Type B pancreatic cell (in vitro differentiated cells): ENCODE data around the gene ALOX5. TPM values are rescaled to one million over a fixed set of nuclear protein-coding genes. Genes with fewer than 3 reads are reported as not detected.

Experiments used
- DNase-seq: peaks from one replicate; pipeline ENCODE4 v3.0.0; 2021; ENCODE audit warnings: mixed read lengths; ENCODE audit not compliant: unreplicated experiment; ENCODE audit errors: extremely low spot score
- H3K27ac Mint-ChIP-seq: 2 replicates; pipeline ENCODE4 v1.8.0; 2021; ENCODE audit warnings: mild to moderate bottlenecking, mixed read lengths
- H3K27me3 Mint-ChIP-seq: 2 replicates; pipeline ENCODE4 v1.8.0; 2021; ENCODE audit warnings: mixed read lengths
- H3K36me3 Mint-ChIP-seq: 2 replicates; pipeline ENCODE4 v1.8.0; 2021; ENCODE audit warnings: mixed read lengths
- H3K4me1 Mint-ChIP-seq: one replicate; pipeline ENCODE4 v1.8.0; 2021; ENCODE audit warnings: mixed read lengths; ENCODE audit not compliant: unreplicated experiment
- H3K4me3 Mint-ChIP-seq: 2 replicates; pipeline ENCODE4 v1.8.0; 2021; ENCODE audit warnings: mild to moderate bottlenecking, mixed read lengths
- H3K9me3 Mint-ChIP-seq: 2 replicates; pipeline ENCODE4 v1.8.0; 2021; ENCODE audit warnings: mixed read lengths
- total RNA-seq: library from RNA; stranded (reverse); gene quantifications from 2 replicates; pipeline ENCODE4 v1.2.1, GENCODE V29; 2021; ENCODE audit warnings: low replicate concordance
- TF ChIP-seq, protein P1 (sequence below): fragments of 200-600 bp; sonication (generic); conservative IDR thresholded peaks from 2 replicates; pipeline ENCODE4 v1.5.0; 2021; ENCODE audit warnings: antibody characterized with exemption, mild to moderate bottlenecking

ALOX5 gene
- total RNA-seq, 1 donor from 2014 or later, result 7.9 TPM

DNA sequence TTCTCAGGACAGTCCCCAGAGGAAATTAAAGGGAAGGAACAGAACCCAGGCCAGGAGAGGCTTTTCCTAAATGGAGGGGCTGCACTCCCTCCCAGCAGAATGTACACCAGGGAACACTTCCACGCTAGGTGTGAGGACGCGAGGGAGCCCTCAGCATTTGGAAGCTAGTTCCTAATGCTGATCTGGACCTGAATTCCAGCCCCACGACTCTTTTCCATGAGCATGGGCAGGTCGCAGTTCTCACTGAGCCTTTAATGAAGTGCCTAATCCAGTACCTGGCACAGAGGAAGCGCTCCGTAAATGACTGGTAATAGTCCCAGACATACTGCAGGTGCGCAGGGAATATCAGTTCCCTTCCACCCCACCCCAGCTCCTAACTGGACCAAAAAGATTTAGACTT lies 1.1 kb downstream of the ALOX5 start:
- Mint-ChIP-seq H3K9me3 (no peaks in the 10 kb centered on the region), H3K27me3 (peaks cover 77% of the 10 kb centered on the region), H3K27ac (peak overlapping the region; percentile 77), H3K4me1 (peaks cover 4% of the 10 kb centered on the region), H3K4me3 (peak overlapping the region; percentile 74), H3K36me3 (no peaks in the 10 kb centered on the region)
- no peak for DNase-seq
- TF ChIP-seq, protein P1, sequence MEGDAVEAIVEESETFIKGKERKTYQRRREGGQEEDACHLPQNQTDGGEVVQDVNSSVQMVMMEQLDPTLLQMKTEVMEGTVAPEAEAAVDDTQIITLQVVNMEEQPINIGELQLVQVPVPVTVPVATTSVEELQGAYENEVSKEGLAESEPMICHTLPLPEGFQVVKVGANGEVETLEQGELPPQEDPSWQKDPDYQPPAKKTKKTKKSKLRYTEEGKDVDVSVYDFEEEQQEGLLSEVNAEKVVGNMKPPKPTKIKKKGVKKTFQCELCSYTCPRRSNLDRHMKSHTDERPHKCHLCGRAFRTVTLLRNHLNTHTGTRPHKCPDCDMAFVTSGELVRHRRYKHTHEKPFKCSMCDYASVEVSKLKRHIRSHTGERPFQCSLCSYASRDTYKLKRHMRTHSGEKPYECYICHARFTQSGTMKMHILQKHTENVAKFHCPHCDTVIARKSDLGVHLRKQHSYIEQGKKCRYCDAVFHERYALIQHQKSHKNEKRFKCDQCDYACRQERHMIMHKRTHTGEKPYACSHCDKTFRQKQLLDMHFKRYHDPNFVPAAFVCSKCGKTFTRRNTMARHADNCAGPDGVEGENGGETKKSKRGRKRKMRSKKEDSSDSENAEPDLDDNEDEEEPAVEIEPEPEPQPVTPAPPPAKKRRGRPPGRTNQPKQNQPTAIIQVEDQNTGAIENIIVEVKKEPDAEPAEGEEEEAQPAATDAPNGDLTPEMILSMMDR, result no peak

- peak overlapping the region; percentile 65 for H3K4me3 Mint-ChIP-seq
- TF ChIP-seq, protein P1, result no peak
- H3K9me3 Mint-ChIP-seq, result no peaks in the 10 kb centered on the region
- peaks cover 70% of the 10 kb centered on the region for H3K27me3 Mint-ChIP-seq
- no peak for DNase-seq
- peak overlapping the region; percentile 77 for H3K27ac Mint-ChIP-seq
- H3K4me1 Mint-ChIP-seq, result peaks cover 4% of the 10 kb centered on the region
- no peaks in the 10 kb centered on the region for H3K36me3 Mint-ChIP-seq
Observed at GRCh38 chr10:45375716-45376231, 1.8 kb downstream of the ALOX5 start.

DNA sequence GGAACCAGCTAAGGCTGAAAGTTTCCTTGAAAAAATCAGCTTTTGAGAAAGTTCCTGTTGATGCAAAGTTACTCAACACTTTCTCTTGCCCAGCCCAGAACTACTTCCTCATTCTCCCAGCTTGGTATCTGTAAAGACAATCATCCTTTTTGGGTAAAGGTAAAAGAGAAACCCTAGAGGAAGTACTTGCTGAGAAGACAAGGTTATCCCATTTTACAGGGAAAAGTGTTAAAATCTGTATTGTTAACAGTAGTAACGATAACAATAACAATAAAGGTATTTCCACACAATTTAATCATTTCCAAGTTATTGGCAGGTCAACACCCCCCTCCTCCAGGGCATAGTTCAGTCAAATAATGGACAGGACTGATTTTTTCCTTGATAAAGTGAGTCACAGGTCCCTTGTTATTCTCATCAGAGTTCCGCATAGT lies 2.4 kb downstream of the ALOX5 start:
- TF ChIP-seq, protein P1, result no peak
- Mint-ChIP-seq H3K4me3 (no peak overlapping the region), H3K27me3 (peaks cover 64% of the 10 kb centered on the region), H3K4me1 (peaks cover 4% of the 10 kb centered on the region), H3K27ac (peak overlapping the region; percentile 80), H3K9me3 (no peaks in the 10 kb centered on the region), H3K36me3 (no peaks in the 10 kb centered on the region)
- DNase-seq, result no peak

- no peaks in the 10 kb centered on the region for H3K36me3 Mint-ChIP-seq
- no peak overlapping the region for H3K27ac Mint-ChIP-seq
- DNase-seq, result no peak
- peaks cover 55% of the 10 kb centered on the region for H3K27me3 Mint-ChIP-seq
- peaks cover 4% of the 10 kb centered on the region for H3K4me1 Mint-ChIP-seq
- TF ChIP-seq, protein P1, result no peak
- no peaks in the 10 kb centered on the region for H3K9me3 Mint-ChIP-seq
- H3K4me3 Mint-ChIP-seq, result no peak overlapping the region
Observed at GRCh38 chr10:45377321-45377720, 3.3 kb downstream of the ALOX5 start.

GRCh38 chr10:45377858-45378257 lies 3.8 kb downstream of the ALOX5 start:
- TF ChIP-seq, protein P1, result no peak
- H3K9me3 Mint-ChIP-seq, result no peaks in the 10 kb centered on the region
- H3K4me1 Mint-ChIP-seq, result peaks cover 3% of the 10 kb centered on the region
- H3K27ac Mint-ChIP-seq, result peak overlapping the region; percentile 46
- no peaks in the 10 kb centered on the region for H3K36me3 Mint-ChIP-seq
- peaks cover 49% of the 10 kb centered on the region for H3K27me3 Mint-ChIP-seq
- no peak overlapping the region for H3K4me3 Mint-ChIP-seq
- no peak for DNase-seq
